Body of pancreas (tissue), 4 donors: ENCODE data around the gene TRIM28. TPM values are rescaled to one million over a fixed set of nuclear protein-coding genes. Genes with fewer than 3 reads are reported as not detected.

Experiments
- ATAC-seq: fragments of 150-250 bp; one replicate; pipeline ENCODE4 v1.9.1; 2016
- DNase-seq, 4 donors: peaks; one replicate each; pipeline ENCODE4 v3.0.0-alpha.2; 2019
- H3K27ac ChIP-seq, 4 donors: fragments of 200-600 bp; sonication (generic); 1 replicate in 3 of 4; 2 replicates in 1 of 4; pipeline versions ENCODE4 v1.5.1 to v1.6.1; 2016 to 2019; ENCODE audit warnings: mild to moderate bottlenecking in 1 of 4, mixed read lengths in 1 of 4, moderate library complexity in 1 of 4
- H3K27me3 ChIP-seq, 2 donors: fragments of 200-600 bp; sonication (generic); one replicate each; pipeline ENCODE4 v1.6.0; 2016; ENCODE audit warnings: mild to moderate bottlenecking in 1 of 2
- H3K36me3 ChIP-seq, 2 donors: fragments of 200-600 bp; sonication (generic); replicated peaks in 1 of 2; 2 replicates each; pipeline ENCODE4 v1.5.1; 2016; ENCODE audit warnings: low read depth in 2 of 2; ENCODE audit not compliant: insufficient read depth in 1 of 2
- H3K4me1 ChIP-seq: fragments of 200-600 bp; sonication (generic); one replicate; pipeline ENCODE4 v1.6.0; 2016
- H3K4me3 ChIP-seq, 2 donors: fragments of 200-600 bp; sonication (generic); 1 replicate in 1 of 2; 2 replicates in 1 of 2; pipeline ENCODE4 v1.5.1; 2016 to 2019
- H3K9me3 ChIP-seq, 3 donors: fragments of 200-600 bp; sonication (generic); 1 replicate in 2 of 3; 2 replicates in 1 of 3; pipeline ENCODE4 v1.5.1; 2016
- CTCF ChIP-seq, 7 experiments: fragments of 450-650 bp in 4 of 7; fragments of 200-600 bp in 3 of 7; sonication (generic) in 3 of 7; IDR thresholded peaks; one replicate each; pipeline ENCODE4 v1.5.1; 2016 to 2019; ENCODE audit warnings: antibody characterized with exemption in 7 of 7
- POLR2A ChIP-seq, 3 donors: fragments of 450-650 bp; IDR thresholded peaks; one replicate each; pipeline ENCODE4 v1.6.1; 2016; ENCODE audit warnings: antibody characterized with exemption in 3 of 3, mild to moderate bottlenecking in 2 of 3
- WGBS, 2 donors: methylation state at CpG; one replicate each; pipeline ENCODE4 v1.1.5; 2017; 5-methylcytosine and 5-hydroxymethylcytosine counted together
- intact Hi-C: fragments of 100-400 bp; cut with DNase I; formaldehyde crosslinking; loops from one replicate; pipeline ENCODE4 v1.15.1; 2023
- total RNA-seq, 2 donors: library from RNA; depleted of rRNA; stranded (reverse); fragments of >200 nt; gene quantifications; one replicate each; pipeline ENCODE4 v1.1.0, GENCODE V29; 2016

The TRIM28 gene
- total RNA-seq, 2 donors from 2014 or later = 244 to 273 TPM

- DNase-seq (peak; percentile 88 to 94 (median 88)), ATAC-seq (peak; percentile 55)
- WGBS, 2 donors = 0 to 1% methylated on average over 9 to 33 of the region's 33 CpGs
- H3K9me3 ChIP-seq = no peaks in the 10 kb centered on the region
- H3K4me3 ChIP-seq = peak overlapping the region; percentile 35 to 38
- H3K27me3 ChIP-seq = no peaks in the 10 kb centered on the region
- peak overlapping the region; percentile 98 to 100 (median 100) for H3K27ac ChIP-seq
- intact Hi-C loops = no loop called here
- peaks cover 0 to 4% of the 10 kb centered on the region in 2 donors for H3K36me3 ChIP-seq
- TF ChIP-seq POLR2A (IDR thresholded peaks at IDR 0.05) (peak; percentile 30 to 74 (median 70)), CTCF (IDR thresholded peaks at IDR 0.05) (no peak)
- peaks cover 62% of the 10 kb centered on the region for H3K4me1 ChIP-seq
These were observed 15.6 kb downstream of the TRIM28 start for GRCh38 chr19:58559275-58560006.

DNA sequence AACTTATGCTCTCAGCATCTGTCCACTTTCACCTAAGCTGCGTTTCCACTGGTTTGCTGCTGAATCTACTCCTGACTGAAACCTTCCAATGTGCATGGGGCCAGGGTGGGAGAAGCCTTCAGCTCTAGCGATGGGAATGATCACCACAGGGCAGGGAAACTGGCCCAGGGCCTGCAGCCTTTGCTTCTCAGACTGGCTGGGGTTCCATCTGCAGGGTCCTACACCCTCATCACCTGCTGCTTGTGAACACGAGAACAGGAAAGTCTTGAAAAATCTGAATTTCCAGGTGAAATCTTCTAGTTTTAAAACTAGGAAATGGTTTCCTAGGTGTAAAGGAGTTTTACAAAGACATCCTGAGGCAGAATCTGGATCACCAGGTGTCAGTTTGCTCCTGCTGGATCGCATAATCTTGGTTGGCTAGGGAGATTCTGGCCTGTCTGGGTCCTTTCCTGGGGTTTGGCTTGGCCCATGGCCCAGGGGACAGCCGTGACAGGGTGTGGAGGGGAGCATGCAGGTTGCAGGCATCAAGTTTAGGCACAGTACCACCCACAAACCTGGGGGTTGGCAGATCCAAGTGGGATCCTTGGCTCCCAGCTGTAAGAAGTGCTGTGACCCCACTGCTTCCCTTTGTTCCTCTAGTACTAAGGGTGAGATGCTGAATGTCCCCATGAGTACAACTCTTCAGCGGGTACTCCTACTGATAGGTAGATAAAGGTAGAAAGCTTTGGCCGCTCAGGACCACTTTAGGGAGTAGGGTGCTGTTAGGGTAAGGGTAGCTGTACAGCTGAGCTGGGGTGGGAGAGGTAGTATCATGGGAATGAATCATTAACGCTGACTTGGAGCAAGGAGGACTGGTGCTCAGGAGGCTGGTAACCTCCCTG lies 16.4 kb downstream of the TRIM28 start:
- 71 to 83% methylated on average over 7 to 8 of the region's 8 CpGs for WGBS, 2 donors
- Histone ChIP-seq H3K4me3 (no peak overlapping the region), H3K27ac (peak overlapping the region in 3 of 4 donors; percentile 98 to 100 (median 100)), H3K9me3 (no peaks in the 10 kb centered on the region), H3K27me3 (no peaks in the 10 kb centered on the region), H3K36me3 (peaks cover 0 to 4% of the 10 kb centered on the region in 2 donors), H3K4me1 (peaks cover 60% of the 10 kb centered on the region)
- TF ChIP-seq CTCF (IDR thresholded peaks at IDR 0.05) (no peak), POLR2A (IDR thresholded peaks at IDR 0.05) (no peak)
- peak in 1 of 4 donors; percentile 8 for DNase-seq
- intact Hi-C loops = no loop called here
- ATAC-seq = no peak

DNA sequence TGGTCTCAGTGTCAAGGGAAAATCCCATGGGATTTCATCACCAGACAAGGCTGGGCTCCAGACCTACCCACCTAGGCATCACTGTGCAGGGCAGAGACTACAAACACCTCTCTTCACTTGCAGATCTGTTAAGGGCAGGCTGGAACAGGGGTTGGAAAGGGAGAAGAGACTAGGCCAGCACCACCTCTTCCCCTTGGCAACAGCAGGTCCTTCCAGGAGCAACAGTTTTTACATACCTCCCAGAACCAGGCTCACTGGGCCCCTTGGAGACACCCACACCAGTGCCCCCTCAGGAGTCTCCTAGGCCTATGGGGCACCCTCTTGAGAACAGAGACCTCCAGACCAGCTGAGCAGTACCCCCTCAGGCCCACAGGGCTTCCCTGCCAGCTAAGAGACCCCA lies 17.1 kb downstream of the TRIM28 start:
- Histone ChIP-seq H3K4me1 (peaks cover 54% of the 10 kb centered on the region), H3K36me3 (peaks cover 0 to 4% of the 10 kb centered on the region in 2 donors)

GRCh38 chr19:58561373-58562121 lies 17.7 kb downstream of the TRIM28 start:
- Histone ChIP-seq H3K4me3 (no peak overlapping the region), H3K4me1 (peaks cover 48% of the 10 kb centered on the region), H3K9me3 (no peaks in the 10 kb centered on the region), H3K36me3 (no peaks in the 10 kb centered on the region), H3K27me3 (no peaks in the 10 kb centered on the region), H3K27ac (peak overlapping the region in 2 of 4 donors; percentile 38 to 59)
- intact Hi-C loops = no loop called here
- ATAC-seq = no peak
- WGBS, 2 donors = 43 to 49% methylated on average over 7 to 16 of the region's 16 CpGs
- TF ChIP-seq CTCF (IDR thresholded peaks at IDR 0.05) (no peak), POLR2A (IDR thresholded peaks at IDR 0.05) (no peak)
- DNase-seq = no peak

More for the DNA sequence above, 17.1 kb downstream of the TRIM28 start:
- Histone ChIP-seq H3K9me3 (no peaks in the 10 kb centered on the region), H3K27ac (no peak overlapping the region), H3K27me3 (no peaks in the 10 kb centered on the region), H3K4me3 (no peak overlapping the region)
- TF ChIP-seq CTCF (IDR thresholded peaks at IDR 0.05) (no peak), POLR2A (IDR thresholded peaks at IDR 0.05) (no peak)
- ATAC-seq (no peak), DNase-seq (no peak)
- intact Hi-C loops = no loop called here
